Measurements from ENCODE around the gene KCNG4.

KCNG4 gene

GRCh38 chr16:84239909-84240308 lies at the start of gene KCNG4:
Gene KCNG4, minus strand, starts transcription at chr16:84240012. Its CDS starts 2,527 bp downstream, at chr16:84237485.
- DNase-seq (ENCODE audit: low read depth, low spot score): no peak
- CTCF ChIA-PET: interaction anchor here (0.8 kb wide), 1 partner anchor 155 kb away, joined by 3 read pairs; no protein-coding TSS in a partner anchor
- H3K4me3 ChIP-seq (ENCODE audit: low read depth, low read length): no peak within 1 kb of the TSS
- TF ChIP-seq CTCF (IDR thresholded peaks at IDR 0.05; ENCODE audit: insufficient read depth, low read length, missing control alignments): no peak
- POLR2A ChIA-PET: no interaction called here

- no peak overlapping the region for H3K4me3 ChIP-seq (ENCODE audit: low read depth, low read length)
- ChIA-PET CTCF (interaction anchor here (1.3 kb wide), 2 partner anchors 11 to 19 kb away, joined by 3 to 9 read pairs; no protein-coding TSS in a partner anchor), POLR2A (no interaction called here)
- DNase-seq (ENCODE audit: low read depth, low spot score): no peak
- TF ChIP-seq CTCF (IDR thresholded peaks at IDR 0.05; ENCODE audit: insufficient read depth, low read length, missing control alignments): no peak
These were observed 49.1 kb upstream of the KCNG4 start for GRCh38 chr16:84288902-84289301.

GRCh38 chr16:84286578-84287240 lies 46.9 kb upstream of the KCNG4 start:
- no peak overlapping the region for H3K4me3 ChIP-seq (ENCODE audit: low read depth, low read length)
- no peak for DNase-seq (ENCODE audit: low read depth, low spot score)
- ChIA-PET CTCF (interaction anchor here (1.6 kb wide), 1 partner anchor 10 kb away, joined by 7 read pairs; no protein-coding TSS in a partner anchor), POLR2A (no interaction called here)
- TF ChIP-seq CTCF (IDR thresholded peaks at IDR 0.05; ENCODE audit: insufficient read depth, low read length, missing control alignments): no peak

GRCh38 chr16:84284154-84284722 lies 44.4 kb upstream of the KCNG4 start:
- ChIA-PET CTCF (no interaction called here), POLR2A (no interaction called here)
- no peak for TF ChIP-seq CTCF (IDR thresholded peaks at IDR 0.05; ENCODE audit: insufficient read depth, low read length, missing control alignments)
- H3K4me3 ChIP-seq (ENCODE audit: low read depth, low read length): no peak overlapping the region
- DNase-seq (ENCODE audit: low read depth, low spot score): no peak

GRCh38 chr16:84283314-84284153 lies 43.7 kb upstream of the KCNG4 start:
- ChIA-PET CTCF (no interaction called here), POLR2A (no interaction called here)
- no peak for TF ChIP-seq CTCF (IDR thresholded peaks at IDR 0.05; ENCODE audit: insufficient read depth, low read length, missing control alignments)
- H3K4me3 ChIP-seq (ENCODE audit: low read depth, low read length): no peak overlapping the region
- DNase-seq (ENCODE audit: low read depth, low spot score): no peak

- TF ChIP-seq CTCF (IDR thresholded peaks at IDR 0.05; ENCODE audit: insufficient read depth, low read length, missing control alignments): no peak
- DNase-seq (ENCODE audit: low read depth, low spot score): no peak
- ChIA-PET CTCF (interaction anchor here (1.6 kb wide), 1 partner anchor 25 kb away, joined by 7 read pairs; no protein-coding TSS in a partner anchor), POLR2A (no interaction called here)
- H3K4me3 ChIP-seq (ENCODE audit: low read depth, low read length): no peak overlapping the region
These were observed 42.7 kb upstream of the KCNG4 start for GRCh38 chr16:84282533-84282932.

Measured in AG04449 (cell line).